IMR-90 (cell line): Measurements from ENCODE around the gene GPR84. TPM values are rescaled to one million over a fixed set of nuclear protein-coding genes. Genes with fewer than 3 reads are reported as not detected.

ENCODE experiments used
- ATAC-seq: fragments of 200-7000 bp; cut with Tn5 transposase; 2 replicates; pipeline ENCODE4 v1.9.1; 2020; ENCODE audit warnings: low read depth, mild to moderate bottlenecking, moderate library complexity
- BruUV-seq: library from RNA; stranded (reverse); fragments of 400-500 nt; replicated peaks from 2 replicates; lab custom pipeline; 2021; lab: Mats Ljungman, UMichigan
- CTCF ChIA-PET: fragments of 300-600 bp; formaldehyde crosslinking; extraction: SDS; loops from one replicate; lab custom pipeline; 2021; ENCODE audit warnings: antibody characterized with exemption; lab: Yijun Ruan, JAX
- POLR2A ChIA-PET: fragments of 300-600 bp; sonication (Branson Sonifier 250); formaldehyde crosslinking; loops from one replicate; lab custom pipeline; 2022; ENCODE audit warnings: antibody characterized with exemption; ENCODE audit not compliant: unreplicated experiment; lab: Charles Lee
- DNase-seq: peaks from one replicate; pipeline ENCODE4 v3.0.0; 2013
- H2AFZ ChIP-seq: replicated peaks from 2 replicates; pipeline ENCODE3; 2013; ENCODE audit warnings: low read length, mild to moderate bottlenecking; ENCODE audit not compliant: poor library complexity
- H2AK5ac ChIP-seq: 2 replicates; pipeline ENCODE4 v1.6.1; 2013; ENCODE audit warnings: low read depth, low read length, inconsistent platforms
- H2AK9ac ChIP-seq: replicated peaks from 2 replicates; pipeline ENCODE3; 2013; ENCODE audit warnings: mild to moderate bottlenecking, low read depth, low read length, moderate library complexity; ENCODE audit not compliant: poor library complexity
- H2BK120ac ChIP-seq: 2 replicates; pipeline ENCODE4 v1.6.1; 2013; ENCODE audit warnings: low read depth, low read length, inconsistent platforms
- H2BK15ac ChIP-seq: 3 replicates; pipeline ENCODE4 v1.6.1; 2013; ENCODE audit warnings: low read depth, low read length, inconsistent platforms
- H2BK20ac ChIP-seq: 2 replicates; pipeline ENCODE4 v1.6.1; 2013; ENCODE audit warnings: low read depth, mild to moderate bottlenecking, inconsistent platforms, low read length, moderate library complexity
- H2BK5ac ChIP-seq: 2 replicates; pipeline ENCODE4 v1.6.1; 2013; ENCODE audit warnings: mild to moderate bottlenecking, low read depth, low read length, inconsistent platforms; ENCODE audit not compliant: poor library complexity, severe bottlenecking
- H3K14ac ChIP-seq: replicated peaks from 2 replicates; pipeline ENCODE4 v1.6.1; 2013; ENCODE audit warnings: low read depth, low read length, inconsistent platforms
- H3K18ac ChIP-seq: 2 replicates; pipeline ENCODE4 v1.6.1; 2013; ENCODE audit warnings: low read depth, low read length, control low read depth
- H3K23ac ChIP-seq: 2 replicates; pipeline ENCODE4 v1.6.1; 2013; ENCODE audit warnings: low read depth, low read length, inconsistent platforms
- H3K27ac ChIP-seq: 2 replicates; pipeline ENCODE4 v1.5.1; 2013; ENCODE audit warnings: mild to moderate bottlenecking, control low read depth, low read length; ENCODE audit not compliant: insufficient read depth
- H3K27me3 ChIP-seq: 2 replicates; pipeline ENCODE4 v1.6.1; 2013; ENCODE audit warnings: low read length; ENCODE audit not compliant: control insufficient read depth, insufficient read depth
- H3K36me3 ChIP-seq: 2 replicates; pipeline ENCODE4 v1.6.1; 2013; ENCODE audit warnings: low read length, mixed read lengths; ENCODE audit not compliant: control insufficient read depth, insufficient read depth
- H3K4ac ChIP-seq: 2 replicates; pipeline ENCODE4 v1.6.1; 2013; ENCODE audit warnings: low read depth, low read length, inconsistent platforms
- H3K4me1 ChIP-seq: 2 replicates; pipeline ENCODE4 v1.6.1; 2013; ENCODE audit warnings: low read length, mixed read lengths; ENCODE audit not compliant: control insufficient read depth, insufficient read depth
- H3K4me2 ChIP-seq: 2 replicates; pipeline ENCODE4 v1.6.1; 2013; ENCODE audit warnings: low read depth, mild to moderate bottlenecking, control low read depth, low read length, moderate library complexity
- H3K4me3 ChIP-seq: 2 replicates; pipeline ENCODE4 v1.5.1; 2013; ENCODE audit warnings: low read depth, mild to moderate bottlenecking, control low read depth, low read length, moderate library complexity; ENCODE audit not compliant: insufficient read depth
- H3K56ac ChIP-seq: 2 replicates; pipeline ENCODE4 v1.6.1; 2013; ENCODE audit warnings: low read length, inconsistent platforms; ENCODE audit not compliant: insufficient read depth; ENCODE audit errors: extremely low read depth
- H3K79me1 ChIP-seq, 2 experiments: 2 replicates each; pipeline ENCODE4 v1.6.1; 2013; ENCODE audit warnings: low read length in 2 of 2, inconsistent platforms in 1 of 2, low read depth in 1 of 2
- H3K9ac ChIP-seq: 2 replicates; pipeline ENCODE4 v1.6.1; 2013; ENCODE audit warnings: low read depth, low read length, control low read depth
- H3K9me1 ChIP-seq: 2 replicates; pipeline ENCODE4 v1.6.1; 2013; ENCODE audit warnings: low read length, inconsistent platforms; ENCODE audit not compliant: insufficient read depth
- H3K9me3 ChIP-seq: 2 replicates; pipeline ENCODE4 v1.6.1; 2013; ENCODE audit warnings: low read length; ENCODE audit not compliant: control insufficient read depth, insufficient read depth
- H4K20me1 ChIP-seq: 2 replicates; pipeline ENCODE4 v1.6.1; 2013; ENCODE audit warnings: low read length, inconsistent platforms; ENCODE audit not compliant: insufficient read depth
- H4K5ac ChIP-seq: 2 replicates; pipeline ENCODE4 v1.6.1; 2013; ENCODE audit warnings: mild to moderate bottlenecking, low read depth, low read length, control low read depth
- H4K8ac ChIP-seq, 2 experiments: 2 replicates each; pipeline ENCODE4 v1.6.1; 2013; ENCODE audit warnings: low read depth in 2 of 2, low read length in 2 of 2, control low read depth in 1 of 2, inconsistent platforms in 1 of 2
- H4K91ac ChIP-seq: 2 replicates; pipeline ENCODE4 v1.6.1; 2013; ENCODE audit warnings: low read depth, low read length, inconsistent platforms; ENCODE audit not compliant: insufficient read depth
- BHLHE40 ChIP-seq: fragments of 150-350 bp; IDR thresholded peaks from 2 replicates; pipeline ENCODE4 v1.6.1; 2016; ENCODE audit warnings: mild to moderate bottlenecking, low read depth, low read length
- CEBPB ChIP-seq: IDR thresholded peaks from 2 replicates; pipeline ENCODE4 v1.6.1; 2012; ENCODE audit warnings: low read depth, low read length, improper control_type of control experiment
- CHD1 ChIP-seq: IDR thresholded peaks from 2 replicates; pipeline ENCODE4 v1.6.1; 2012; ENCODE audit warnings: low read depth, low read length, improper control_type of control experiment
- CTCF ChIP-seq: conservative IDR thresholded peaks from 2 replicates; pipeline ENCODE4 v1.5.1; 2012; ENCODE audit warnings: mild to moderate bottlenecking, low read depth, low read length, improper control_type of control experiment
- FOS ChIP-seq: fragments of 150-350 bp; IDR thresholded peaks from 2 replicates; pipeline ENCODE4 v1.6.1; 2016; ENCODE audit warnings: low read depth, low read length
- MAFK ChIP-seq: IDR thresholded peaks from 2 replicates; pipeline ENCODE4 v1.6.1; 2012; ENCODE audit warnings: low read depth, low read length, improper control_type of control experiment
- MAZ ChIP-seq: IDR thresholded peaks from 2 replicates; pipeline ENCODE4 v1.6.1; 2012; ENCODE audit warnings: low read depth, mild to moderate bottlenecking, low read length, improper control_type of control experiment, moderate library complexity, borderline replicate concordance
- MXI1 ChIP-seq: IDR thresholded peaks from 2 replicates; pipeline ENCODE4 v1.6.1; 2012; ENCODE audit warnings: low read depth, mild to moderate bottlenecking, low read length, moderate library complexity, borderline replicate concordance
- NFE2L2 ChIP-seq: fragments of 150-350 bp; IDR thresholded peaks from 2 replicates; pipeline ENCODE4 v1.6.1; 2016; ENCODE audit warnings: low read depth, mild to moderate bottlenecking, low read length
- POLR2A ChIP-seq: IDR thresholded peaks from 2 replicates; pipeline ENCODE4 v1.6.1; 2012; ENCODE audit warnings: mild to moderate bottlenecking, low read depth, low read length
- RCOR1 ChIP-seq: IDR thresholded peaks from 2 replicates; pipeline ENCODE4 v1.6.1; 2012; ENCODE audit warnings: mild to moderate bottlenecking, low read length, improper control_type of control experiment; ENCODE audit not compliant: insufficient replicate concordance
- RFX5 ChIP-seq: IDR thresholded peaks from 2 replicates; pipeline ENCODE4 v1.8.0; 2012; ENCODE audit warnings: low read depth, mild to moderate bottlenecking, low read length, moderate library complexity
- SMC3 ChIP-seq: fragments of 150-350 bp; IDR thresholded peaks from 2 replicates; pipeline ENCODE4 v1.6.1; 2016; ENCODE audit warnings: low read depth, mild to moderate bottlenecking, antibody characterized with exemption, low read length, moderate library complexity
- WGBS, 2 experiments: methylation state at CpG; one replicate each; pipeline versions ENCODE4 v1.1.5 to v1.1.7; 2013; ENCODE audit warnings: missing lambda C conversion rate in 2 of 2; ENCODE audit not compliant: insufficient read length in 1 of 2; ENCODE audit errors: extremely low coverage in 2 of 2; 5-methylcytosine and 5-hydroxymethylcytosine counted together
- dilution Hi-C: fragments of 300-500 bp; cut with HindIII; formaldehyde crosslinking; loops from one replicate; pipeline ENCODE4 v1.14.3; 2018; ENCODE audit warnings: low sequenced_read_pairs; ENCODE audit not compliant: unreplicated experiment
- in situ Hi-C: fragments of 300-500 bp; cut with MboI; formaldehyde crosslinking; loops from 3 replicates; pipeline ENCODE4 v1.14.3; 2019; ENCODE audit warnings: low sequenced_read_pairs, inconsistent platforms, mixed read lengths
- intact Hi-C: fragments of 100-400 bp; cut with micrococcal nuclease; formaldehyde crosslinking; loops from 2 replicates; pipeline ENCODE4 v1.10.0; 2022
- polyA plus RNA-seq, 3 experiments: library from polyadenylated mRNA; depleted of rRNA; stranded (reverse); fragments of >200 nt; gene quantifications; 2 replicates each; pipeline ENCODE4 v1.2.3, GENCODE V29; 2012; ENCODE audit warnings: low replicate concordance in 1 of 3
- total RNA-seq: library from RNA; depleted of rRNA; stranded (reverse); fragments of >200 nt; gene quantifications from 2 replicates; pipeline ENCODE4 v1.2.3, GENCODE V29; 2012
- TF ChIP-seq, protein P1 (sequence below): fragments of 150-350 bp; IDR thresholded peaks from 2 replicates; pipeline ENCODE4 v1.6.1; 2017; ENCODE audit warnings: mild to moderate bottlenecking, antibody characterized with exemption, low read length, low read depth
- TF ChIP-seq, protein P2 (sequence below): fragments of 150-350 bp; IDR thresholded peaks from 2 replicates; pipeline ENCODE4 v1.6.1; 2016; ENCODE audit warnings: low read depth, mild to moderate bottlenecking, low read length, moderate library complexity, borderline replicate concordance

Gene GPR84
- total and polyA plus RNA-seq, 2 of the 4 experiments (the other 2 are of a cell fraction), result not detected

DNA sequence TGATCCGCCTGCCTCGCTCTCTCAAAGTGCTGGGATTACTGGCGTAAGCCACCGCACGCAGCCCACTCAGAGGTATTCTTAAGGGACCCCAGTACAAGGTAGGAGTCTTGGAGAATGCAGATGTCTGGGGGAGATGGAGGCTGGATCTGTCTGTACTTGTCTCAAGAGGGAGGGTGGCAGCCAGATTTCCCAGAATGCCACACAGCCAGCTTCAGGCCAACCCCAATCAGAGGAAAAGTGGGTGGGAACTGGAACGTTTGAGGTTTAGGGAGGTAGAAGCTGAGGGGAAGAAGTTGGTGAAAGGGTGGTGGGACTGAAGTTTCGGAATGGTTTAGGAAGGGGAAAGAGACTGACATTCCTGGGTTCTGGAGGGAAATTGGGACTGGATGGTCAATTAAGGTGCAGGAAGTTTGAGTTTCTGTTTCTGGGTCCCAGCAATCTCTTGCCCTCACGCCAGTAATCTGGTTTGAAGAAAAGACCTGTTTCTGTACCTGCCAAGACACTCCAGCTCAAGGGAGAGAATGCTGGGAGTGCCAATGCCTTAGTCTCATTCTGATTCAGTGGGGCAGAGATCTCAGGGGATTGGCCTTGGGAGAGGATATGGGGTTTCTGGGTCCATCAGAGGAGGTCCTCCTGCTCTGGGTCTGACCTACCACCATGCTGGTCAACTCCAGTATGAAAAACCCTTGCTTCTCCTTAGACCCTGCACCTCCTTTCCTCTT is 28.4 kb upstream of the GPR84 start:
- Histone ChIP-seq H3K9me1 (no peaks in the 10 kb centered on the region), H2AK9ac (peak overlapping the region; percentile 50), H3K23ac (0 out of 2 replicates have a peak overlapping the region, but pooled peaks have one; percentile 24), H4K91ac (no peak overlapping the region), H3K27me3 (no peaks in the 10 kb centered on the region), H2AK5ac (no peak overlapping the region), H4K8ac (peak overlapping the region in 1 of 2 experiments; percentile 35; a peak in 1 of 4 replicates), H3K14ac (no peak overlapping the region), H3K79me1 (peaks cover 6 to 22% of the 10 kb centered on the region in 2 experiments; a peak in 3 of 4 replicates), H3K27ac (no peak overlapping the region), H4K5ac (no peak overlapping the region; the same call in 1 of the 2 replicates), H4K20me1 (peaks cover 32% of the 10 kb centered on the region), H3K4me1 (no peaks in the 10 kb centered on the region), H2AFZ (no peak overlapping the region), H3K4me3 (no peak overlapping the region), H3K56ac (no peak overlapping the region), H3K36me3 (peaks cover 47% of the 10 kb centered on the region), H3K9me3 (no peaks in the 10 kb centered on the region), H3K4me2 (no peak overlapping the region), H2BK120ac (no peak overlapping the region), H2BK15ac (no peak overlapping the region), H3K9ac (no peak overlapping the region), H2BK5ac (no peak overlapping the region), H3K18ac (no peak overlapping the region), H3K4ac (no peak overlapping the region), H2BK20ac (no peak overlapping the region)
- in situ Hi-C loops, result no loop called here
- WGBS, 2 experiments, result 71% methylated on average over 2 of the region's 8 CpGs; no CpG with 5 or more reads in 1 of the 2 experiments
- intact Hi-C loops, result no loop called here
- ATAC-seq (no peak), DNase-seq (no peak)
- BruUV-seq, result no TSS peak
- POLR2A ChIA-PET, result no interaction called here
- CTCF ChIA-PET, result interaction anchor here (0.8 to 1.0 kb wide), 2 partner anchors 10 to 154 kb away, joined by 3 read pairs; no protein-coding TSS in a partner anchor
- dilution Hi-C loops, result no loop called here
- no peak for TF ChIP-seq MXI1
- no peak for TF ChIP-seq POLR2A
- no peak for TF ChIP-seq FOS
- no peak for TF ChIP-seq CTCF
- TF ChIP-seq, protein P1, sequence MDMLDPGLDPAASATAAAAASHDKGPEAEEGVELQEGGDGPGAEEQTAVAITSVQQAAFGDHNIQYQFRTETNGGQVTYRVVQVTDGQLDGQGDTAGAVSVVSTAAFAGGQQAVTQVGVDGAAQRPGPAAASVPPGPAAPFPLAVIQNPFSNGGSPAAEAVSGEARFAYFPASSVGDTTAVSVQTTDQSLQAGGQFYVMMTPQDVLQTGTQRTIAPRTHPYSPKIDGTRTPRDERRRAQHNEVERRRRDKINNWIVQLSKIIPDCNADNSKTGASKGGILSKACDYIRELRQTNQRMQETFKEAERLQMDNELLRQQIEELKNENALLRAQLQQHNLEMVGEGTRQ, result no peak
- TF ChIP-seq BHLHE40, result no peak
- TF ChIP-seq, protein P2, sequence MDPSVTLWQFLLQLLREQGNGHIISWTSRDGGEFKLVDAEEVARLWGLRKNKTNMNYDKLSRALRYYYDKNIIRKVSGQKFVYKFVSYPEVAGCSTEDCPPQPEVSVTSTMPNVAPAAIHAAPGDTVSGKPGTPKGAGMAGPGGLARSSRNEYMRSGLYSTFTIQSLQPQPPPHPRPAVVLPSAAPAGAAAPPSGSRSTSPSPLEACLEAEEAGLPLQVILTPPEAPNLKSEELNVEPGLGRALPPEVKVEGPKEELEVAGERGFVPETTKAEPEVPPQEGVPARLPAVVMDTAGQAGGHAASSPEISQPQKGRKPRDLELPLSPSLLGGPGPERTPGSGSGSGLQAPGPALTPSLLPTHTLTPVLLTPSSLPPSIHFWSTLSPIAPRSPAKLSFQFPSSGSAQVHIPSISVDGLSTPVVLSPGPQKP, result no peak
- no peak for TF ChIP-seq MAFK
- TF ChIP-seq RCOR1, result no peak
- no peak for TF ChIP-seq SMC3
- TF ChIP-seq CEBPB, result no peak
- TF ChIP-seq MAZ, result no peak
- no peak for TF ChIP-seq CHD1
- no peak for TF ChIP-seq NFE2L2
- TF ChIP-seq RFX5, result no peak
